Kidney tubule cell (primary cell): Measurements from ENCODE around the gene MACROD1.

Experiments
- DNase-seq: peaks from one replicate; pipeline ENCODE4 v3.0.0-alpha.2; 2018; ENCODE audit warnings: low spot score

Gene MACROD1, protein sequence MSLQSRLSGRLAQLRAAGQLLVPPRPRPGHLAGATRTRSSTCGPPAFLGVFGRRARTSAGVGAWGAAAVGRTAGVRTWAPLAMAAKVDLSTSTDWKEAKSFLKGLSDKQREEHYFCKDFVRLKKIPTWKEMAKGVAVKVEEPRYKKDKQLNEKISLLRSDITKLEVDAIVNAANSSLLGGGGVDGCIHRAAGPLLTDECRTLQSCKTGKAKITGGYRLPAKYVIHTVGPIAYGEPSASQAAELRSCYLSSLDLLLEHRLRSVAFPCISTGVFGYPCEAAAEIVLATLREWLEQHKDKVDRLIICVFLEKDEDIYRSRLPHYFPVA

DNA sequence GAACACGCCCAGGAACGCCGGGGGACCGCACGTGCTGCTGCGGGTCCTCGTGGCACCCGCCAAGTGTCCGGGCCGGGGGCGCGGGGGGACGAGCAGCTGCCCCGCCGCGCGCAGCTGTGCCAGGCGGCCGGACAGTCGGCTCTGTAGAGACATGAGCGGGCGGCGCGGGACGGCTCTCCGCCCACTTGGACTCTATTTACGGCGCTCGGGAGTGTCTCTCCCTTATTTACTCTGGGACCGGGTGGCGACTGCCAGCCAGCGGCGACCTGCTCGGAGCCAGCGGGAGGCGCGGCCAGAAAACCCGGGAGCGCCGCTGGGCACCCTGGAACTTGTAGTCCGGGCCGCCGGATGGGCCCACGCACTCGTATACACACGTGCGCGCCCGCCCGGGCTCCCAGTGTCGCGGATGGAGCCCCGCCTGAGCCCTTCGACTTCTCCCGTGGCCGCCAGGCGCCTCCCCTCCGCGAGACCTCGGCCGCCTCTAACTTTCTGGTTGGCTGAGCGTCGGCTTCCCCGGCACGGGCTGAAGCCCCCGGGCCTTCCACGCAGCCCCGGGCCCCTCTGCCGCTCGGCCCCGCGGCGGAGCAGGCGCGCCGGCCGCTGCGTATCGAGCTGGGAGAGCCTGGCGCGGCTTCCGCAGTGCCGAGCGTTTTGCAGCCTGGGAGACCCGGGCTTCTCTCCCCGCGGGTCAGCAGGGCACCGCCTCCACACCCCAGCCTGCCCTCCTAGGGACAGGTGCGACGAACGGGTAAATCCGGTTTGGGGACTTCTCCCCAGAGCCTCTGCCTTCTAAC, at the start of gene MACROD1:
TSS of gene MACROD1 (minus strand) at position 272 of the 794 bp plus-strand sequence. CDS start at position 153, 119 bp downstream.
- DNase-seq, result peak; percentile 89

DNA sequence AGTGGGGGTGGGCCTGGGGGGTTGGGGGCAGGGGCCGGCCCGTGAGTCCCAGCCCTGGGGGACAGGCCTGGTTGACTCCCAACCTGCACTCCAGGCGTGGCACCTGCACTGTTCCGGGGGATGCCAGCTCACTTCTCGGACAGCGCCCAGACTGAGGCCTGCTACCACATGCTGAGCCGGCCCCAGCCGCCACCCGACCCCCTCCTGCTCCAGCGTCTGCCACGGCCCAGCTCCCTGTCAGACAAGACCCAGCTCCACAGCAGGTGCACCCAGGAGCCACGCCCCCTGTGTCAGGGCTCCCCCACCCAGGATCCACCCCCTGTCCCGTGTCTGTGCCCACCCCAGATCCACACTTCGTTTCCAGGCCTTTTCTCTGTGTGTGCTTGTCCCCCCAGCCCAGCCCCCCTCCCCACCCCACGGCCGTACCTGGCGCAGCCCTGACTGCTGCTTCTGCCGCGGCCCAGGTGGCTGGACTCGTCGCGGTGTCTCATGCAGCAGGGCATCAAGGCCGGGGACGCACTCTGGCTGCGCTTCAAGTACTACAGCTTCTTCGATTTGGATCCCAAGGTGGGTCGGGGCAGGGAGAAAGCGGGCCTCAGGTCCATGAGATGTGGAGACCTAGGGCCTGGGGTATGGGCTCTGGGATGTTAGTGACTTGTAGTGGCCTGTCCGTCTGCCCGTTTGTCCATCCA, 45.4 kb upstream of the MACROD1 start:
- no peak for DNase-seq

DNA sequence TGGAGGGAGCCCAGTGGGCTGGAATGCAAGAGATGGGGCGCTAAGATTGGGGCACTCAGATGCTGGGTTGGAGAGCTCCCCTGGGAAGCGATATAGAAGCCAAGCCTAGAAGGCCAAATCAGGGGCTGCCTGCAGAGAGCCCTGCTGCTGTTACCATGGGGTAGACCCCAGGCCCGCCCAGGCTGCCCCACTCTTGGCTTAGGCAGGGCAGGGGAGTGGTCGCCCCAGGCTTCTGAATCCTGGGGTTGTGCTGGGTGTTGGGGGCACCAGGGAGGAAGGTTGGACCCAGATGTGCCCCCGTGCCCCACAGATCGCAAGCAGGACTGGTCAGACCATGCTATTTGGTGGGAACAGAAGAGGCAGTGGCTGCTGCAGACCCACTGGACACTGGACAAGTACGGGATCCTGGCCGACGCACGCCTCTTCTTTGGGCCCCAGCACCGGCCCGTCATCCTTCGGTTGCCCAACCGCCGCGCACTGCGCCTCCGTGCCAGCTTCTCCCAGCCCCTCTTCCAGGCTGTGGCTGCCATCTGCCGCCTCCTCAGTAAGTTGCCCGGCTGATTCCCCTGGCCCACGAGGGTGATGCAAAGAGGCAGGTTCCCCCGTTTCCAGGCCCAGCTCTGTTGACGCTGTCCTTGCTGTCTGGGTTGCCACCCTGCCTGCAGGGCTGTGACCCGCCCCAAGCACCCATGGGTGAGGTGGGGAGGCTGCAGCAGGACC, 44.5 kb upstream of the MACROD1 start:
- DNase-seq, result no peak

DNA sequence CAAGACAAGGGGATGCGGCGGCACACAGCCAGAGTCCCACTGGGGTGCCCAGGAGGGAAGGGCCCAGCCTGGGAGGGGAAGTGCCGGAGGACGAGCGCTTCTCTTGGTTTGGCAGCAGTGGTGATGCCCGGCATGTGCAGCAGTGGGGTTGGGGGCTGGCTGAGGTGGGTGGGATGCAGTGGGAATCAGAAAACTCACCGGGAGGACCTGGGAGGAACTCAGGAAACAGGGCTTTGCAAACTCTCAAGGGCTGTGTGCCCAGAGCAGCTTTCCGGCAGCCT, 43.6 kb upstream of the MACROD1 start:
- no peak for DNase-seq

DNA sequence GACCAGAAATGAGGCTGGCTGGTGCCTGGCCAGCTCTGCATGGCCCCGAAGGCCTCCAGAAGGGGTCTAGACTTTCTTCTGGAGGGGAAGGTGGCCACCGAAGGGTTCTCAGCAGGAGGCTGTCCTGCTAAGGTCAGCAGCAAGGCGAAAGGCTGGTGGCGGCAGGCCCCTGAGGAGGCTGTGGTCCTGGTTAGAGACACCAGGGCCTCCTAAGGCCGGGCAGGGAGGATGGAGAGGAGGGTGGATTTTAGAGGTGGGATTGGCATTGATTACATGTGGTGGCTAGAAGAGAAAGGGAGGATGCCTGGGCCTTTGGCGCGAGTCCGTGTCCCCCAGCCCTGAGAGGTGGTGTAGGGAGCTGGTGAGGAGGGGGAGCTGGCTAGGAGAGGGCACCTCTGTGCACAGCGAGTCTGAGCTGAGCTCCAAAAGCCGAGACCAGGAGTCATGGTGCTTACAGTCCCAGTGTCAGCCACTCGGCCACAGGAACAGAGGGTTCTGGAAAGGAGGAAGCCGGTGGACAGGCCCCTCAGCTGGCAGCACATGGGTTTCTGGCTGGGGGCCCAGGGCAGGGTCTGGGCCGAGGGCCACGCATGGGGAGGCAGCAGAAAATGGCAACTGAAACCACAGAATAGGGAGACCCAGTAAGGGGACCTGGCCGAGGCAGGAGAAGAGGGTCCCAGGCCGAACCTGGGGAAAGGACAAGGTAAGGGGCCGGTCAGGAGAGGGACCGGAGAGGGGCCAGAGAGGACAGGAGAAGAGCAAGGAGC, 43.1 kb upstream of the MACROD1 start:
- no peak for DNase-seq

DNA sequence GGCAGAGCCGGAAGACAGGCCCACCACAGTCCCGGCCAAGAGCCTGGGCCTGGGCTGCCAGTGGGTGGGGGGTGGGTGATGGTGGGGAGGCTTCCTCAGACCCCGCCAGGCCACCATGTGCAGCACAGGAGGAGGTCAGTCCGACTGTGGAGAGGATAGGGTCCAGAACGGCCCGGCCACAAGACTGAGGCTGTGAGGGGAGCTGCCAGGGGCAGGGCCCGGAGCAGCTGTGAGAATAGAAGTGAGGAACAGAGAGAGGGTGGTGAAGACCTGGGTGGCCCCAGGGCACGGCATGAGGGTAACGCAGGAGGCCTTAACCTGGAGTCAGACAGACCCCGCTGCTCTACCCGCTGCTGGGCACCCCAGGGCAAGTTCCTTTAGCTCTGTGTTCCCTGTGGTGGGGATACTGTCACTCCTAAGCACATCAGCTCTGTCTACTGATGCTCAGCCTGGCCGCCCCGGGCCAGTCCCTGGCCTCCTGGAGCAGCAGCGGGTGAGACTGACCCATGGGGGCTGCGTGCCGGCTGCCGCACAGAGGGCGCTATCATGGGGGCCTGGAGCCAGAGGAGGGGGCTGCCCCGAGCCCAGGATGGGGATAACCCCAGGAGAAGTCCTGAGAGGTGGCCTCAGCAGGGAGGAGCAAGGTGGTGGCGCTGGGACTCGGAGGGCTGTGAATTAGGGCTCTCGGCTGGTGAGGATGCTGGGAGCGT, 42.3 kb upstream of the MACROD1 start:
- DNase-seq, result no peak

DNA sequence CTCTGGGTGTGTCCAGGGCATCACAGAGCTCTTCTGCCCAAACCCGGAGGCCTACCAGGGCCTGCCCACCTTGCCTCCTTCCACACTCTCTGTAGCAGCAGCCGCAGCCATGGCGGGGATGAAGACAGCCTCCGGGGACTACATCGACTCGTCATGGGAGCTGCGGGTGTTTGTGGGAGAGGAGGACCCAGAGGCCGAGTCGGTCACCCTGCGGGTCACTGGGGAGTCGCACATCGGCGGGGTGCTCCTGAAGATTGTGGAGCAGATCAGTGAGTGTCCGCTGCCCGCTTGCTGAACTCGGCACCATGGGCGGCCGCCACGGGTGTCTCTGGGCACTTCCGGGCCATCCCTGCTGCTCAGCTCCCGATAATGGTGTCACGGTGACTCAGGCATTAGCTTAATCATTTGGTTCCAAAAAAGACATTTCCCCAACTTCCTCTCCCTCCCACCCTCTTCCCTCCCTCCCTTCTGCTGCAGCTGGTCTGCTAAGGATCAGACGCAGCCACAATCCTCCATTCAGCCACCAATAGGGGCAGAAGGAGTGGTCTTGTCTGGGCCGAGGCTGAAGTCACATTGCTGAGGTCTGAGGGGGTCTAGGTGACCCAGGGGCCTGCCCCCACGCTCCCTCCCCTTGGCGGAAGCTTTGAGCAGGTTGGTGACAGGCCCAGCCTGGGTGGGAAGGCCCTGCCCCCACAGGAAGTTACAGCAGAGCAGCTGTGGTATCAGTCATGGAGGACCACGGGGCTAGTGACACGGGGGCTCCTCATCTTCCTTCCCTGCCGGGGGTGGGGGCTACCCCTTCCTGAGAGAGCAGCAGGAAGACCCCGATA, 41.6 kb upstream of the MACROD1 start:
- no peak for DNase-seq

DNA sequence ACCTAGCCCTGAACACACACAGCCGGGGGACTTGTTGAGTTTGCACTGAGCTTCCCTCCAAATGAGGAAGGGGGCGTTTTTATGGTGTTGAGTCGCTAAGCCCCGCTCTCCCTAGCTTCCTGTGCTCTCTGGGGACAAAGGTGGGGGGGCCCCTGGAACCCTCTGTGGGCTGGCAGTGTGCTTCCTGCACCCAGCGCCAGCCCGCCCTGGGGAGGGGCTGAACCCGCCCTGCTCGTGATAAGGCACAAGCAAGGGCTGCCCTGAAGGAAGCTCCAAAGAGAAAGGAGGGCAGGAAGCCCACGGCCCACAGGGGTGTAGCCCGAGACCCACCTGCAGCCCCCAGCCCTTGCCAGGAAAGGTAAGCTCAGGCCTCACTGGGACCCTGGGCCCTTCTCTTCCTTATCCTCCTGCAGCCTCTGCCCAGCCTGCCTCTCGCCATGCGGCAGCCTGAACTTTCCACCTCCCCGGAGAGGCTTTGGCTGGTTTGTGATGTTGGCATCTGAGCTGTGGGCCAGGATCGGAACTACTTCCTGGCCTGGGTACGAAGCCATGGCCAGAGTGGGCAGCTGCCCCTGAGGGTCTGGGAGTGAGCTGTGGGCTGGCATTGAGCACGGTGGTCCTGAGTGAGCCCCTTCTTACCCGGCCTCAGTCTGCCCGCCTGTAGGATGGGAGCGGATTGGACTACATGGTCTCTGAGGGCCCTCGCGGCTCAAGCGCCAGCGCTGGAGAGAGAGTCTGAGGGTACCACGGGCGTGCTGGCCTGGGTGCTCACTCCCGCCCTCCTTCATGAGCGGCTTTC, 40.7 kb upstream of the MACROD1 start, which contains the start of gene FERMT3:
TSS of gene FERMT3 (plus strand) at position 265 of the 799 bp plus-strand sequence. CDS start 644 bp downstream, outside the sequence.
- DNase-seq, result no peak

DNA sequence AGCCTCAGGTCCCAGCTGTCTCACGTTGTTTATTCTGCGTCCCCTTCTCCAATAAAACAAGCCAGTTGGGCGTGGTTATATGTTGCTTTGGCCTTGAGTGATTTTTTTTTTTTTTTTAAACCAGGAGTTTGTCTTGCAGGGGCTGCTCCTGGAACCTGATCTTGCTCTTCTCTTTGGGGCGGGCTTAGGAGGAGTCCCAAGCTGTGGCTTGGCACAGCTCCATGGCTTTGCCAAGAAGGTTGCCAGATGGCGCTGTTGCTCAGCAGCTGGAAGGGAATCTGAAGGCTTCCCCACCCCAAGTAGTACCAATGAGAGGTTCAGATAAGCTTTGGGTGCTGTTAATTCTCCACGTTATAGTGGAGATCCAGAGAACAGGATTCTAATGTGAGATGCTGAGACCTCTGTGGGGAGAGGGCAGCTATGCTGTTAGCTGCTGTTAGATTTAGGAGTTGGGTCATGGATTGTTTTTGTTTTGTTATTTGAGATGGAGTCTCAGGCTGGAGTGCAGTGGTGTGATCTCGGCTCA, 38.6 kb upstream of the MACROD1 start:
- DNase-seq, result peak; percentile 85

DNA sequence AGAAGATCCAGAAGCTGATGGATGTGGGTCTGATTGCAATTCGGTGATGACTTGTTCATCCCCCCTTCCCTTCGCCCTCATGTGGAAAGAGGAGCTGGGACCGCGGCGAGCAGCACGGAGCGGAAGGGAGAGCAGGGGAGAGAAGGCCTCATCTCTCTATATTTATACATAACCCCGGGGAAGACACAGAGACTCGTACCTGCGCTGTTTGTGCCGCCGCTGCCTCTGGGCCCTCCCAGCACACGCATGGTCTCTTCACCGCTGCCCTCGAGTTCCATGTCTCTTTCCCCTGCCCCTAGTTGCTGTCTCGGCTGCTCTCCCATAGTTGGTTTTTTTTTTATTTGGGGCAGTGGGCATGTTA, 38.1 kb upstream of the MACROD1 start:
- no peak for DNase-seq

DNA sequence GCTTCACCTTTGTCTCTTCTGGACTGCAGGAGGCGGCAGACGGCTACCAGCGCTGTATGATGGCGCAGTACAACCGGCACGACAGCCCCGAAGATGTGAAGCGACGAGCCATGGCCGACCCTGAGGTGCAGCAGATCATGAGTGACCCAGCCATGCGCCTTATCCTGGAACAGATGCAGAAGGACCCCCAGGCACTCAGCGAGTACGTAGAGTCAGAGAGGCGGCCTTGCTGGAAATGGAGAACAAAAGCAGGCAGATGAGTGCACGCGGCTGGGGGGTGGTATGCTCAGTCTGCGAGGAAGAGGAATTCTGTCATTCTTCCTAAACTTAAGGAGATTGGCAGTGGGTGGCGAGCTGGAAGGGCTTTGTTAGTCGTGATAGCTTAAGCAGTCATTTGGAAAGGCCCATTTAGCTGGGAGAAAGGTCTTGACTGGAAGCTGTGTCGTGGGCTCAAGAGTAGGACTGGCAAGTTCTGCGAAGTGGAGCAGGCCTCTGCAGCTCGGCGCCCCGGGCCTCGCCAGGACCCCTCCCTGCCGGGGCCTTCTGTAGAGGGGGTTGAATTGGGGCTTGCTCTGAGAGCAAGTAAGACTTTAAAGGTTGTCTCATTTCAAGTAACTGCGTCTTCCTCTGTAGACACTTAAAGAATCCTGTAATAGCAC, 37.6 kb upstream of the MACROD1 start:
- no peak for DNase-seq

DNA sequence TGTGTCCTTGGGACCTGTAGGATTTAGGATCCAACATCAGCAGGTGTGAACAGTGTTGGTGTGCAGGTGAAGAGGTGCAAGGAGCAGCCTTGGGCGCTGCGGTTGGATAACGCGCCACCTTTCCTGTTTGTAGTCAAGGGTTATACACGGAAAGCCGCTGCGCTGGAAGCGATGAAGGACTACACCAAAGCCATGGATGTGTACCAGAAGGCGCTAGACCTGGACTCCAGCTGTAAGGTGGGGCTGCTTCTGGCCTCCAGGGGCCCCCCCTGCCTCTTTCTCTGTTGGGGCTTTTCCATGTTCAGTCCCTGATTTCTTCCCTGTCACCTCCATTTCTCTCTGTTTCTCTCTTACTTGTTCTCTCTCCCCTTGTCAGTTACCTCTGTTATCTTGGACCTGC, 37.1 kb upstream of the MACROD1 start:
- DNase-seq, result no peak

DNA sequence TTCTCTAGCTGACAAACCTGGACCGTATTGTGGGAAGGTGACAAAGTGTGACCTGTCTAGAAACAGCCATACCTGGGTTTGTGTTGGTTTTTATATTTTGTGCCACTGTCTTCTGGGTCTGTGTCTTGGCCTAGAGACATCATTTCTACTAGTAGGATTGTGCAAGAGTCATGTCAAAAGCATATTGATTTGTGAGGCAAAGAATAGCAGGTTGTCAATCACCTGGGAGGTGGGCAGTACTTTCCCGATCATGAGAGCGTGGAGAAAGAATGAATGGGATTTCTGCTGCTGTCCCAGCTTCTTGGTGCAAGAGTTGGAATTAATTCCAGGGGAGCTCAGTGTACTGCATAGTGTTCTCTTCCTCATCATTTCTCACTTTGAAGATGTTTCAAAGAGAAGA, 35.6 kb upstream of the MACROD1 start:
- no peak for DNase-seq

DNA sequence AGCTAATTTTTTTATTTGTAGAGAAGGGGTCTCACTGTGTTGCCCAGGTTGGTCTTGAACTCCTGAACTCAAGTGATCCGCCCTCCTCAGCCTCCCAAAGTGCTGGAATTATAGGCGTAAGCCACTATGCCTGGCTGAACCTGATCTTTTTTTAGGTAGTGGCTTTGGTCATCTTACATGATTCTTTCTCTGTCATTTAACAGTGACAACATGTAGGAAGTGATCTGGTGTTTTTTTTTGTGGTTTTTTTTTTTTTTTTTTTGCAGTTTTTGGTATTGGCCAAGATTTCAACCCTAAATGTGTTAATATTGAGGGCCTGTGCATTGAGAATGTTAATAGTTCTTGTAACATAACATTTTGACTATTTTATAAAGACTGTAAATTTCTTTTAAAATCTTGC, 32.6 kb upstream of the MACROD1 start:
- no peak for DNase-seq

DNA sequence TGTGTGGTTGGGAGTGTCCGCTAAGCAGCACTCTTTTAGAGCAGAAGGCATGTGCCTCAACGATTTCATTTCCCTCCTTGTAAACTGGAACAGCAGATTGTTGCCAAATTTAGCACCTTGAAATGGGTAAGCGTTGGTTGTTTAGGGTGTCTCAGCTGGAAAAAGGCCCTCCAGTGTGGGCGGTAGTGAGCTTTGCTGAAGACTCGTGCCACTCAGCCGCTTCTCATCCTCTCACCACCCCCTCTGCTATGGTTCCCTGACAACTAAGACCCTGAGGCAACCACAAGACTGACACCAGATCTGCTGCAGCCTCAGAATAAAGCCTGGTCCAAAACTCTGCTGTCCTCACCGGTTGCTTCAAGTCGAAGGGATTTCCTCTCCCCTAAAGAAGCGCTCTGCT, 30.7 kb upstream of the MACROD1 start:
- no peak for DNase-seq

DNA sequence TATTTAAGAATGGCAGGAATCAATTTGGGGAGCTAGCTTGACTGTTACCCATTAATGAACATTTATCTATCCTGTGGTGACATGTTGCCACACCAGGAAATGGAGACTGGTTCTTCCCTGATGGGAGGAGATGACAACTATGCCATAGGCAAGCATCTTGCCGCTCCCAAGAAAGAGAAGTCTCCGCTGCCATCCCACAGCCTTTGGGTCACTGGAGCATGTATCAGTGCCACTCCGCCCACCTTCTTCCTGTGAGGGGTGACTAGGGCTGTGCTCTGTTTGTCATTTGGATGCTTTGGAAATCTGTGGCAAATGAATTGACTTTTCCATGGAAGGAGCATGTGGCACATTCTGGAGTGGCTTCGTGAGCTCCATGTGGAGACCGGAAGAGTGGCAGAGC, 26.5 kb upstream of the MACROD1 start:
- no peak for DNase-seq

DNA sequence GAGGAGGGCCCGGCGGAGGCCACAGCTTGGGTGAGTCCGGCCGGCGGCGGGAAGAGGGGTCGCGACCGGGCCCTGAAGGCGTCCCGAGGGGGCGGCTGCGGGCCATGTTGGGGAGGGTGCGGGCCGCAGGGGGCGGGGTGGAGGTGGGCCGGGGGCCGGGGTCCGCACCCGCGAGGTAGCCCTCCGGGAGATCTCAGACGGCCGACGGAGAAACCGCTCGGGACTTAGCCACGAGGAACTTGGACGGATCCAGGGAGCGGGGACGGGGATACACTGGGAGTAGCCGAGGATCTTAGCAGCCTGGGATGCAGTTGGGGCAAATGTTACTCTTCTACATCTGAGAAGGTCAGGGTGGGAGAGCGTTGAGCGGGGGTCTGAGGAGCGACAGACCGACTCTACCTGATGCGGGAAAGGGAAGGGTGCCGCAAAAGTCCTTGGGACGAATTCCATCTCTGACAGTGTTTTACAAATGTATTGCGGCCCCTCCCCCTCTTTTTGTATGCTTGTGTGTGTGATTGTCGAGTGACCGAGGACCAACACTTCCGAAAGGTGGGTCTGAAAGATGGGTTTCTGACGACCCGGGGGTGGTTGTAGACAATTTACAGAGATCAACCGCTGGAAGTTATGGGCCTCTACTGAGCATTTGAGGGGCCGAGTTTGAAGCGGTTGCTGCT, 20.7 kb upstream of the MACROD1 start:
- DNase-seq, result no peak
